Uterus (tissue), 2 donors: ENCODE measurements around the gene HOXB2.

Experiments
- CTCF ChIP-seq, 4 experiments: fragments of 200-600 bp in 2 of 4; fragments of 450-650 bp in 2 of 4; sonication (generic) in 2 of 4; IDR thresholded peaks; one replicate each; pipeline ENCODE4 v1.5.1; 2016 to 2019; ENCODE audit warnings: antibody characterized with exemption in 4 of 4, mild to moderate bottlenecking in 2 of 4, moderate library complexity in 1 of 4
- POLR2A ChIP-seq, 2 donors: fragments of 450-650 bp; IDR thresholded peaks; one replicate each; pipeline ENCODE4 v1.6.1; 2016; ENCODE audit warnings: antibody characterized with exemption in 2 of 2, mild to moderate bottlenecking in 1 of 2, moderate library complexity in 1 of 2

GRCh38 chr17:48577330-48577945 lies 32.5 kb upstream of the HOXB2 start:
- TF ChIP-seq CTCF (IDR thresholded peaks at IDR 0.05): no peak
- TF ChIP-seq POLR2A (IDR thresholded peaks at IDR 0.05): no peak
